HG03060 (cell line): Measurements from ENCODE around the gene RAD9A.

ENCODE experiments used
- ATAC-seq: cut with Tn5 transposase; IDR thresholded peaks from one replicate; pipeline ENCODE4 v1.9.1; 2021; ENCODE audit warnings: low read depth, moderate number of reproducible peaks; ENCODE audit not compliant: unreplicated experiment

RAD9A gene

GRCh38 chr11:67373648-67374570 is 17.9 kb upstream of the RAD9A start:
- no peak for ATAC-seq

- no peak for ATAC-seq
Measured at GRCh38 chr11:67374571-67375281, 17.1 kb upstream of the RAD9A start.

GRCh38 chr11:67375320-67376055 is 16.3 kb upstream of the RAD9A start:
- no peak for ATAC-seq

GRCh38 chr11:67376063-67376820 is 15.5 kb upstream of the RAD9A start:
- ATAC-seq, result no peak

- no peak for ATAC-seq
Measured at GRCh38 chr11:67376873-67377808, 14.6 kb upstream of the RAD9A start.

GRCh38 chr11:67378544-67378943 is 13.2 kb upstream of the RAD9A start:
- ATAC-seq, result no peak

- no peak for ATAC-seq
Measured at GRCh38 chr11:67379061-67380058, 12.4 kb upstream of the RAD9A start.

- no peak for ATAC-seq
Measured at GRCh38 chr11:67381244-67381972, 10.4 kb upstream of the RAD9A start.

- ATAC-seq, result no peak
Measured at GRCh38 chr11:67382276-67383136, 9.3 kb upstream of the RAD9A start.

GRCh38 chr11:67384851-67385366 is 6.9 kb upstream of the RAD9A start:
- no peak for ATAC-seq

GRCh38 chr11:67387069-67387468 is 4.7 kb upstream of the RAD9A start:
- no peak for ATAC-seq

GRCh38 chr11:67387518-67387917 is 4.3 kb upstream of the RAD9A start:
- no peak for ATAC-seq

- ATAC-seq, result no peak
Measured at GRCh38 chr11:67389477-67389876, 2.3 kb upstream of the RAD9A start.

- no peak for ATAC-seq
Measured at GRCh38 chr11:67390947-67391303, 861 bp upstream of the RAD9A start.

GRCh38 chr11:67392183-67392715 is 463 bp downstream of the RAD9A start:
- ATAC-seq, result no peak

- ATAC-seq, result no peak
Measured at GRCh38 chr11:67393437-67393836, 1.7 kb downstream of the RAD9A start.
